CD4-positive, alpha-beta T cell treated with Interferon gamma for 1 hour (primary cell): Measurements from ENCODE around the gene CREB3L1.

Source experiments
- DNase-seq: peaks from one replicate; pipeline ENCODE4 v3.0.0-alpha.2; 2020

CREB3L1 gene

DNA sequence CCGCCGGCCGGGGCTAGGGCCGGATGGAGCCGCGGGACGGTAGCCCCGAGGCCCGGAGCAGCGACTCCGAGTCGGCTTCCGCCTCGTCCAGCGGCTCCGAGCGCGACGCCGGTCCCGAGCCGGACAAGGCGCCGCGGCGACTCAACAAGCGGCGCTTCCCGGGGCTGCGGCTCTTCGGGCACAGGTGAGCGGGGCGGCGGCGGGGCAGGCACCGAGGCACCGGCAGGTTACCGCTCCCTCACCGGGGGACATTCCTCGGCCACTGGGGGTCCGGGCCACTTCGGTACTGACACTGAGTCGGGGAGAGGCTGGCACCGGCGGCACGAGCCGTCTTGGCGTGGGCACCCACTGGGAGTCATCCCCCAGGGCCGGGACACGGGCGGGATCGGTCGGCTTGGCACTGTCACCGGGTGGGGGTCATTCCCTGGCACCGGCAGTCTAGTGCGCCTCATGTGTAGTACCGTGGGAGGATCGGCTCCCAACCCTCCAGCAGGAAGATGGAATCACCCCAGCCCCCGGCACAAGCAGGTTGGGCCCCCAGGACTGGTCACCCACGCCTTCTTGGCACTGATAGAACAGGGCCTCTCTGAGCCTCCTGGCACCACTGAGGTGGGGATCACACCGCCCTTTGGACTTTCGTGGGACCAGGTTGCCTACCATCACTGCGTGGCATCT, 70.3 kb downstream of the CREB3L1 start:
- DNase-seq: no peak

DNA sequence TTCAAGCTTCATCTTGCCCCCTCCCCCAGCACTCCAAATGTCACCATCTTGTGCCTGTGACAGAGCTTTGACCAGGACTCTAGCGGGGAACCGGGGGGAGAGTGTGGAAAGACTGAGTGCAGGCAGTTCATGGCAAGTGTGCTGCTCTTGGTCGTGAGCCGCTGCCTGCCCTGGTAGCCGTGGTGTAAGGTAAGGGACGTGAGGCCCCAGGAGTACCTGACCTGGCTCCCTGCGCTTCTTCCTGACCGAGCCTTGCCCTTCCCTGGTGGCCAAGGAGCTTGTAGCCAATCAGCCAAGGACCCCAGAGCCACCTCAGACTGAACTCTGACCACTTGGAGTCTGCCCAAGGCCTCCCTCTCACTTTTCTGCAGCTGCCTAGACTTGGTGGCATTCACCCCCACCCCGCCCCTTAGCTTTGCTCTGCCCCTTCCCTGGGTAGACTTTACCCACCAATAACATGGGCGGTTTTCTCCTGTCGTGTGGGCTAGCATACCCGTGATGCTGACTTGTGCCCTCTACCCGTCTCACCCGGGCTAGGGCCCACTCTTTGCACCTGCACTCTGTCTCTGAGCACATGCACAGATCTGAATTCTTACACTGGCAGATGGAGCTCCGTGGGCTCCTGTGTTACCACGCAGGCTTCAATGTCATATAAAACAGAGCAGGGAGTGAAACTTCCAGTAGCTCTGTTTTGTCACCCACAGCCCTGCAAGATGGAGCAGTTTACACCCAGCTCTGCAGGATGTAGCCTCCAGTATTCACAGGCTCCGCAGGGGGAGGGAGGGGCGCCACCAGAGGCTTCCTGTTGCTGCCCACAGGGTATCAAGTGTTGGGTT, 71.3 kb downstream of the CREB3L1 start:
- DNase-seq: peak; percentile 54

- DNase-seq: no peak
Observed at GRCh38 chr11:46350695-46351094, 73.2 kb downstream of the CREB3L1 start.

GRCh38 chr11:46351148-46351547, 73.7 kb downstream of the CREB3L1 start:
- DNase-seq: no peak

- no peak for DNase-seq
Observed at GRCh38 chr11:46351606-46352005, 74.1 kb downstream of the CREB3L1 start.

DNA sequence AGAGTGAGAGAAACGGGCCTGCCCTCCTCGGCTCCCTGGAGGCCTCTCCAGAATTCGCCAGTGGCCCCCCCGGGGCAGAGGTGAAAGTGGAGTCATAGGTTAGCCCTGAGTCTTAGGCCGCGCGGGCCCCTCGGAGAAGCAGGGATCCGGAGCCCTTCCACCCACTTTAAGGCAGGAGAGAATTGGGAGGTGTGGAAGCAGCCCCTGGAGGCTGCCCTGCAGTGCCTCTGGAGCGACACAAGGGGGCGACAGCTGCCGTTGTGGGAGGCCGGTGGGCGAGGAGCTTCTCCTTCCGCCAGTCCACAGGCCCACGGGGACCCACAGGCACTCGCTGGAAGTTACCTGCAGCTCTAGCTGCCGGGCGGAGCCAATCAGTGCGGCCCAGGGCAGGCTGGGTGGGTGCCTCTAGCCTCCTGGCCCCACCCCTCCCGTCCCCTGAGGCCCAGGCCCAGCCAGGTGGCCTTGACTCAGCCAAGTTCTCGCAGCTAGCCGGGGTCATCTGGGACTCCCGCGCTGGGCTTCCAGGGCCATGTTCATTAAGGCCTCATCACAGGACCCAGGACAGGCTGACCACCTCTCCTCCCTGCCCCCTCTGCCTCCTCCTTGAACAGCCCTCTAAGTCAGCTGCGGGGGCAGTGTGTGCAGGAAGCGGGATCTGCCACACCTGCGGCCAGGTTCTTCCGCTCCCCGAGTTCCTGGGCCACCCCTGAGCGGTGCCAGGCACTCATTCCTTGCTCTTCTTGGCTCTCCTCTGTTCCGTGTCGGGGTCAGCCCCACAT, 74.8 kb downstream of the CREB3L1 start:
- peak; percentile 77 for DNase-seq

DNA sequence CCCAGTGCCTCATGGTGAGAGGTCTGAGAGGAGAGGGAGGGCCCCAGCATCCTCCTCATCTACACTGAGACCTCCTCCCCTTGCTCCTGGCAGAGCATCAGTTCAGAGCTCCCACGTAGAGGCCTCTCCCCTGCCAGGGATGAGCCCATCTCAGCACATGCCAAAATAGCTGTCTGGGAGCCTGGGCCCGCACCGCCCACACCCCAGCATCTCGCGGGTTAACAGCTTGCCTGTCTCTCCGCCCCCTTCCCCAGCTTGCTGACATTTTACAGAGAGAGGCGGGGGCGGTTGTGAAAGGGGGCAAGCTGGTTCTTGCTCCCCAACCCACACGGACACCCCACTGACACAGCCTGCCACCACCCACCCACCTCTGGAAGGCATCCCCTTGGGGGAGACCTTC, 76.2 kb downstream of the CREB3L1 start:
- DNase-seq: no peak

DNA sequence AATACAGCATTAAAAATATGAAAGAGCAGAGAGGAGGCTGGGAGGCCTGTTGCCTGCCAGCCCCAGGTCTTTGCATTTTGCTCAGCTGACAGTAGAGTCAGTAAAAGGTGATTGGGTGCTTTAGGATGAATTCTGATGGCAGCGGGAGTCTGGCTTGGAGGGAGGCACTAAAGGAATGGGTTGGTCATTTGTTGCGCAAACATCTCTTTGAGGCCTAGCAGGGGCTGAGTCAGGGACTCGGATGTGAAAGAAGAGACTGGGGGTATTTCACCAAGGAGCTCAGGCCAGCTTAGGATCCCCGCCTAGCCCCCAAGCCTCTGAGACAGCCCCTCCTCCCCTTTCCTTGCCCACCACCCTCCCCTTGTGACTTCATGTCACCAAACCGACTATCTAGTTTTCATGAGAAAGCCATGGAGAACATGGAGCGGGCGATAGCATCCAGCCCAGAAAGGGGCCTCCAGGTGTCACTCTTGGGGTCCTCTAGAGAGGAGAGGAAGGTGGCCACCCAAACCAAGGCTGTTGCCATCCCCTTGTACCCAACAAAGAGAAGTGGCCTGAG, 79.5 kb downstream of the CREB3L1 start:
- DNase-seq: no peak

- DNase-seq: no peak
Observed at GRCh38 chr11:46357483-46357936, 80.0 kb downstream of the CREB3L1 start.

- DNase-seq: no peak
Observed at GRCh38 chr11:46359953-46360352, 82.5 kb downstream of the CREB3L1 start.

- no peak for DNase-seq
Observed at GRCh38 chr11:46360878-46361277, 83.4 kb downstream of the CREB3L1 start.

- peak; percentile 58 for DNase-seq
Observed at GRCh38 chr11:46361283-46362155, 84.1 kb downstream of the CREB3L1 start.

- DNase-seq: no peak
Observed at GRCh38 chr11:46362156-46363030, 84.9 kb downstream of the CREB3L1 start.

- peak; percentile 59 for DNase-seq
Observed at GRCh38 chr11:46363031-46363407, 85.6 kb downstream of the CREB3L1 start.

GRCh38 chr11:46363455-46364005, 86.1 kb downstream of the CREB3L1 start:
- DNase-seq: no peak

GRCh38 chr11:46364056-46364455, 86.6 kb downstream of the CREB3L1 start:
- no peak for DNase-seq

DNA sequence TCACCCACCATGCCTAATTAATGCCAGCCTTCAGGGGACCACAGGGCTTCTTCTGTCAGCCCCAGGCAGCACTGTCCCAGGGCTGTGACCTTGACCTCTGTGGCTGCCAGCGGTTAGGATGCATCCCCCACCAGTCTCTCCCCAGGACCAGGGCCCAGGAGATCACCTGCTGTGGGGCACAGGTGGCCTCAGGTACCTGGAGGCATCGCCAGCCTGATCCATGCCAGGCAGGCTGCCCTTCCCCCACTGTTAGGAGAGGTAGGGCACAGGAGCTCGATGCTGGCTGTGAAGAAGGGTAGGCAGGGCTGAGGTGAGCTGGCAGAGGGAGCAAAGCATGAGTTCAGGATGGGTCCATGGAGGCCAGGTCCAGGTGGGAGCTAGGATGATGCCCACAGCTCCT, 87.3 kb downstream of the CREB3L1 start:
- DNase-seq: no peak

DNA sequence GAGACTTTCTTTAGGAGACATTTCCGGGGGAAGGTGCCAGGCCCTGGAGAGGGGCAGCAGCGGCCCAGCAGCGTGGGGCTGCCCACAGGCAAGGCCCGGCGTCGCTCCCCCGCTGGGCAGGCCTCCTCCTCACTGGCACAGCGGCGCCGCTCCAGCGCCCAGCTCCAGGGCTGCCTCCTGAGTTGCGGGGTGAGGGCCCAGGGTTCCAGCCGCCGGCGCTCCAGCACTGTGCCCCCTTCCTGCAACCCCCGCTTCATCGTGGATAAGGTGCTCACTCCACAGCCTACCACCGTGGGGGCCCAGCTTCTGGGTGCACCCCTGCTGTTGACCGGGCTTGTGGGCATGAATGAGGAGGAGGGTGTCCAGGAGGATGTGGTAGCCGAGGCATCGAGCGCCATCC, 88.8 kb downstream of the CREB3L1 start:
- DNase-seq: no peak

- DNase-seq: no peak
Observed at GRCh38 chr11:46366661-46367161, 89.2 kb downstream of the CREB3L1 start.

DNA sequence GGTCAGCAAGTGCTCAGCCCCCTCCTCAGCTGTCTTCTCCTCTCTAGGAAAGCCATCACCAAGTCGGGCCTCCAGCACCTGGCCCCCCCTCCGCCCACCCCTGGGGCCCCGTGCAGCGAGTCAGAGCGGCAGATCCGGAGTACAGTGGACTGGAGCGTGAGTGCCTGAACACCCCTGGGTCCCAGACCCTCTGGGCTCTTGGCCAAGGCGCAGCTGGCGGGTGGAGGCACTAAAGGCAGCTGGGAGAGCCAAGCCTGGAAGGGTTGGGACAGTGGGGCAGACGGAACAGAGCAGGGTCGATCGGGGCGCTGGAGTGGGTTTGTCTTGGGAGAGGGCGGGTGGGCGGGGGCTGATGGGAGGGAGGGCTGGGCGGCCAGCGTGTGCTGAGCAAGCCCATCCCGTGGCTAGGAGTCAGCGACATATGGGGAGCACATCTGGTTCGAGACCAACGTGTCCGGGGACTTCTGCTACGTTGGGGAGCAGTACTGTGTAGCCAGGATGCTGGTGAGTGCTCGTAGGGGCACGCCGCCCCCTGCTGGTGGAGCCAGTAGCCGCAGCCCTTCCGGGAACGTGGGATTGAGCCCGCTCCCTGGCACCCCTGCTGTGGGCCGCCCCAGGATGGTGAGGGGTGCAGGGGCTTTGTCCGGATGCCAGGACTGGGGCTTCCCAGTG, 89.9 kb downstream of the CREB3L1 start:
- peak; percentile 69 for DNase-seq
